PFSK-1 (cell line): Measurements from ENCODE around the gene SH3TC1.

Source experiments
- FOXP2 ChIP-seq: optimal IDR thresholded peaks from 2 replicates; pipeline ENCODE3; 2011; ENCODE audit warnings: borderline replicate concordance, control low read depth, inconsistent platforms; ENCODE audit not compliant: insufficient read depth; ENCODE audit errors: extremely low read length, extremely low read depth
- POLR2AphosphoS5 ChIP-seq: IDR thresholded peaks from 2 replicates; pipeline ENCODE4 v1.6.1; 2012; ENCODE audit warnings: low read depth, mild to moderate bottlenecking, control low read depth, low read length, moderate library complexity
- REST ChIP-seq, 2 experiments: IDR thresholded peaks; 2 replicates each; pipeline versions ENCODE4 v1.6.1 to v1.8.0; 2011 to 2012; ENCODE audit warnings: low read depth in 2 of 2, low read length in 2 of 2, control low read depth in 1 of 2, inconsistent platforms in 1 of 2, mild to moderate bottlenecking in 1 of 2, moderate library complexity in 1 of 2; ENCODE audit not compliant: insufficient read depth in 1 of 2
- SIN3A ChIP-seq: IDR thresholded peaks from 2 replicates; pipeline ENCODE4 v1.6.1; 2012; ENCODE audit warnings: mild to moderate bottlenecking, low read length, moderate library complexity, borderline replicate concordance; ENCODE audit not compliant: insufficient read depth
- TAF1 ChIP-seq: IDR thresholded peaks from 2 replicates; pipeline ENCODE4 v1.6.1; 2012; ENCODE audit warnings: low read length, control low read depth, borderline replicate concordance; ENCODE audit not compliant: insufficient read depth

The SH3TC1 gene

DNA sequence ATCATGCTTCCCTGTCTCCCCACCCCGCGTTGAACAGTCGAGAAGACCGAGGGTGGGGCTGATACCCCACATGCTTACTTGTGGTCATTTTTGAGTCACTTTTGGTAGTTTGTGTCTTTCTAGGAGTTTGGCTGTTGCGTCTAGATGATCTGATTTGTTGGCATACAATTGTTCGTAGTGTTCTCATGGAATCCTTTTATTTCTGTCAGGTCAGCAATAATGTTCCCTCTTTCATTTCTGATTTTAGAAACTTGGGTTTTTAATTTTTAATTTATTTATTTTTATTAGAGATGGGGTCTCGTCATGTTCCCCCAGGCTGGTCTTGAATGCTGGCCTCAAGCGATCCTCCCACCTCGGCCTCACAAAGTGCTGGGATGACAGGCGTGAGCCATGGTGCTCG lies 30.9 kb downstream of the SH3TC1 start:
- no peak for TF ChIP-seq TAF1
- no peak for TF ChIP-seq FOXP2
- TF ChIP-seq SIN3A: no peak
- TF ChIP-seq POLR2AphosphoS5: no peak
- TF ChIP-seq REST (IDR thresholded peaks at IDR 0.05; ENCODE audit: insufficient read depth in 1 of 2, low read depth in 2 of 2, low read length in 2 of 2): no peak

DNA sequence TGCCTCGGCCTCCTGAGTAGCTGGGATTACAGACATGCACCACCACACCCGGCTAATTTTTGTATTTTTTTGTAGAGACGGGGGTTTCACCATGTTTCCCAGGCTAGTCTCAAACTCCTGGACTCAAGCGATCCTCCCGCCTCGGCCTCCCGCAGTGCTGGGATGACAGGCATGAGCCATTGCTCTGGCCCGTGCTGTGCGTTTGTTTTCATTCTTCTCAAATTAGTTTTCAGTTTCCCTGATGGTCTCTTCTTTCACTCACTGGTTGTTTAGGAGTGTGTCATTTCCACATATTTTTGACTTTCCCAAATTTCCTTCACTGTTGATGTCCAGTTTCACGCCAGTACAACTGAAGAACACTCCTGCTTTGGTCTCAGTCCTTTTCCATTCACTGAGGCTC lies 31.8 kb downstream of the SH3TC1 start:
- TF ChIP-seq TAF1 (no peak), SIN3A (no peak), POLR2AphosphoS5 (no peak), REST (IDR thresholded peaks at IDR 0.05; ENCODE audit: insufficient read depth in 1 of 2, low read depth in 2 of 2, low read length in 2 of 2) (no peak), FOXP2 (no peak)

DNA sequence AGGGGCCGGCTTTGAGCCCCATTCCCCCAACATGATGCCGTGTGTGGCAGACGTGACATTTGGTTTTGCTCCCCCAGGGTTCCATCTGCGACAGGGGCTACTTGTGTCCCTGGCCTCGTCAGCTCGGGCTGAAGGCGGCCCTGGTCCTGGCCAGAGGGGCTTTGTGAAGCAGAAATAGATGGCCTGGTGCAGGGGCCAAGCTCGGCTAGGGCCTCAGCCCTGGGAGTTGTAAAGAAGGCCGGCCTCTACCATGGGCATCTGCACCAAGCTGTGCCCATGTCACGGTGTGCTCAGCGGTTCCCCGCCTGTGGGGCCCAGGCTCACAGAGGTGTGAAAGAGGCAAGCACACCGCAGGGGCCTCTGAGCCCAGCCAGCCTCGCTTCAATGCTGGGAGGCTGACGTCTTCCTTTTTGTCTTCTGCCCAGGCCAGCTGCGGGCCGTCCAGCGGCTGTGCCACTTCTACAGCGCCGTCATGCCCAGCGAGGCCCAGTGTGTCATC lies 32.5 kb downstream of the SH3TC1 start:
- TF ChIP-seq REST (IDR thresholded peaks at IDR 0.05; ENCODE audit: insufficient read depth in 1 of 2, low read depth in 2 of 2, low read length in 2 of 2): no peak

DNA sequence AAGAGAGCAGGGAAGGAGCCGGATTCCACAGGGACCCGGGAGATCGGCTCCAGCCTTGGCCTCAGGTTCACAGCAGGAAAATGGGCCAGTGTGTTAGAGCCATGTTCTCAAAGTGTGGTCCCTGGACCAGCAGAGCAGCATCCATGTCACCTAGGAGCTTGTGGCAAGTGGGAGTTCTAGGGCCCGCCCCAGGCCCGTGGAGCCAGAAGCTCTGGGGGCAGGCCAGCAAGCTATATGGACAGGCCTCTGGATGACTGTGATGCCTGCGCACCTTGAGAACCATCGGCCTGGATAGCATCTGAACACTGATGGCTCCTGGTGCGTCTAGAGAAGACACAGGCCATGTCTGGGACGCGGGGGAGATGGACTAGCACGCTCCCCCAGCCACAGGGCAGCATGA lies 33.7 kb downstream of the SH3TC1 start:
- no peak for TF ChIP-seq SIN3A
- no peak for TF ChIP-seq TAF1
- no peak for TF ChIP-seq POLR2AphosphoS5
- no peak for TF ChIP-seq FOXP2
- no peak for TF ChIP-seq REST (IDR thresholded peaks at IDR 0.05; ENCODE audit: insufficient read depth in 1 of 2, low read depth in 2 of 2, low read length in 2 of 2)
